Epidermal melanocyte (primary cell): ENCODE results near the gene HNRNPD.
A peak's percentile ranks its signal among the peaks of the same experiment; 100 is the strongest.
"Not testable (repeated sequence)": the region's sequence is repeated elsewhere in the genome, so short reads cannot be mapped to it uniquely, and the experiment has no call there.

ENCODE experiments used
- DNase-seq: peaks from one replicate; pipeline ENCODE4 v3.0.0; 2011; ENCODE audit warnings: low spot score; ENCODE audit not compliant: insufficient read length

The HNRNPD gene, protein sequence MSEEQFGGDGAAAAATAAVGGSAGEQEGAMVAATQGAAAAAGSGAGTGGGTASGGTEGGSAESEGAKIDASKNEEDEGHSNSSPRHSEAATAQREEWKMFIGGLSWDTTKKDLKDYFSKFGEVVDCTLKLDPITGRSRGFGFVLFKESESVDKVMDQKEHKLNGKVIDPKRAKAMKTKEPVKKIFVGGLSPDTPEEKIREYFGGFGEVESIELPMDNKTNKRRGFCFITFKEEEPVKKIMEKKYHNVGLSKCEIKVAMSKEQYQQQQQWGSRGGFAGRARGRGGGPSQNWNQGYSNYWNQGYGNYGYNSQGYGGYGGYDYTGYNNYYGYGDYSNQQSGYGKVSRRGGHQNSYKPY

DNA sequence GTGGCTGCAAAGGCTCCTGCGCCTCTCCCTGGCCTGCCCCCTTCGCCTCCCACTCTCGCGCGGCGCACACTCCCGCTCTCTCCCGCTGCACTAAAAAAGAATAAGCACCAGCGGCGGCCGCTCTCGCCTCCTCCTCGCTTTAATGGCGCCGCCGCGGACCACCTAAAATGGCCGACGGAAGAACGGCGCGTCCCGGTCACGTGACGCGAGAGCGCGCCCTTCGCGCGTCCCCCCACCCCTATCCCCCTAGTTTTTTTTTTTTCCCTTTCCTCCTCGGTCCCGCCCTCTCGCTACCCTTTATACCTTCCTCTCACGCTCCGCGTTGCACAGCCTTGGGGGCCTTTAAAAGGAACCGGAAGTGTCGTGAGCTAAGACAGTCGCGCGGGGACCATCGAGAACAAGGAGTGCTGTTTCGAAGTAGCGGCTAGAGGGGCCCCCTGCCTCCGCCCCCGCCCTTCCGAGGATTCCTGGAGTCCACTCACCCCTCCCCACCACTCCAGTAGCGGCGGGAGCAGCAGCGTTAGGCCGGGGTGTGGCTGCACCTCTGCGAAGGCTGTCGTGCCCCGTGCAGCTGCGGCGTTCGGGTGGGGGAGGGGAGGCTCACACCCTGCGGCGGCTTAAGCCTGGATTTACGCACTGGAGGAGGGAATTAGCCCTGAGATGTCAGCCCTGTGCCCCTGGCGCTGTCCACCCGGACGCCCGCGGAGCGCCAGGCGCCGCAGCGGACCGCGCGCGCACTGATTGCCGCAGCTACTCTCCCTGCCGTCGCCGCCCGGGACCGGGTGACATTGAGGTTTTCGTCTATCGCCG, at the start of gene HNRNPD:
TSS of gene HNRNPD (minus strand) at position 176 of the 810 bp plus-strand sequence. CDS start 313 bp downstream, outside the sequence.
- peak; percentile 92 for DNase-seq

DNA sequence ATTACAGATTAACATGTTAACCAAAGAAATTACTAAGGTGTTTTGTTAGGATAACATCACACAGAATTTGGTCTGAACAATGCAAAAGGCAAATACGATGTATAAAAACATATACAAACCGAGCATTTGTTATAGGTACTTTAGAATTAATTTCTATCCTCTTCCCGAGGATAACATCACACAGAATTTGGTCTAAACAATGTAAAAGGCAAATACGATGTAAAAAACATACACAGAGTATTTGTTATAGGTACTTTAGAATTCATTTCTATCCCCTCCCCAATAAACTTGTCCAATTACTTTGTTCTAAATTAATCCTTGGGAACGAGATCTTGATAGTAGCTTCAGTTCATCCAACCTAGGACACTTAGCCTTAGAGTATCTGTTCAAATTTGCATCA, 48.8 kb upstream of the HNRNPD start:
- DNase-seq: no peak

GRCh38 chr4:82421796-82422560, 48.2 kb upstream of the HNRNPD start:
- no peak for DNase-seq

GRCh38 chr4:82419451-82419850, 45.7 kb upstream of the HNRNPD start:
- no peak for DNase-seq

GRCh38 chr4:82415922-82416365, 42.2 kb upstream of the HNRNPD start:
- DNase-seq: no peak

DNA sequence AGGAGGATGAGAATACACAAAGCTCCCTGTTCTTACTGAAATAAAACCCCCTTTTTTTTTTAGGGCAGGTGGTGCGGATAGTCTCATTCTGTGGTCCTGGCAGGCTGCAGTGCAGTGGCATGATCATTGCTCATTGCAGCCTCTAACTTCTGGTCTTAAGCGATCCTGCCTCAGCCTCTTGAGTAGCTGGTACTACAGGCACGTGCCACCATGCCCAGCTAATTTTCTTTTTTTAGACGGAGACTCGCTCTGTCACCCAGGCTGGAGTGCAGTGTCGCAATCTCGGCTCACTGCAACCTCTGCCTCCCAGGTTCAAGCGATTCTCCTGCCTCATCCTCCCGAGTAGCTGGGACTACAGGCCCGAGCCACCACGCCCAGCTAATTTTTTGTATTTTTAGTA, 41.3 kb upstream of the HNRNPD start:
- not testable (repeated sequence) for DNase-seq

GRCh38 chr4:82403725-82404124, 29.9 kb upstream of the HNRNPD start:
- no peak for DNase-seq

- DNase-seq: no peak
Observed at GRCh38 chr4:82402196-82402775, 28.5 kb upstream of the HNRNPD start.

DNA sequence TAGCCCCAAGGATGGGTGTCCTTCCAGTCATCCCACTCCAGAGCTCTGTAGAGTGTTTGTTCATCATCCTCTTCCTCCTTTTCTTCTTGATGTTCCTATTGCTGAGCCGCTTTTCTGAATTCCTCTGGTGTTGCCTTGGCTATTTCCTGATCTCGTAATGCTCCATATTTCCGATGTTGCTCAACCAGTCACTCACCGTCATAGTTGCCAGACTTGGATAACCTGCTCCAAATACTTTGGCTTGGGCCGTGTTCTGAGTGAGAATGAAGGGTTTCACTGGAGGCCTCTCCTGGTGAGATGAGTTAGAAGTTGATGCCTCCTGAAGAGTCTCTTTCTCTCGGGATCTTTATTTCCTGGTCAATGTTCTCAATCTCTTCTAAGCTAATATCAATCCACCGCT, 27.8 kb upstream of the HNRNPD start:
- DNase-seq: no peak

DNA sequence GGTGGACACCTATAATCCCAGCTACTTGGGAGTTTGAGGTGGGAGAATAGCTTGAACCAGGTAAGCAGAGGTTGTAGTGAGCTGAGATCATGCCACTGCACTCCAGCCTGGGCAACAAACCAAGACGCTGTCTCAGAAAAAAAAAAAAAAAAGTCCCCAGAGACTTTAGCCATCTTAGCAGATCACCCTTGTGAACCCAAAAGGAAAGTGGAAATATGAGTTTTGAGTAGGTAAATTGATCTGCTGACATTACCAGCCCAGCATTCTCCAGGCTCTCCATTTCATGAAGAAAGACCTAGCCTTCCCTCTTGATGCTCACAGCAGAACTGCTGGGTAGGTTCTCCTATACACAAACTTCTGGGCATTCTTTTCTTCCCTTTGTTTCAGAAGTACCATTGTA, 24.5 kb upstream of the HNRNPD start:
- no peak for DNase-seq

GRCh38 chr4:82397527-82397926, 23.7 kb upstream of the HNRNPD start:
- no peak for DNase-seq

GRCh38 chr4:82394896-82395295, 21.1 kb upstream of the HNRNPD start:
- no peak for DNase-seq

- DNase-seq: not testable (repeated sequence)
Observed at GRCh38 chr4:82390061-82390460, 16.3 kb upstream of the HNRNPD start.

- no peak for DNase-seq
Observed at GRCh38 chr4:82388405-82388804, 14.6 kb upstream of the HNRNPD start.

DNA sequence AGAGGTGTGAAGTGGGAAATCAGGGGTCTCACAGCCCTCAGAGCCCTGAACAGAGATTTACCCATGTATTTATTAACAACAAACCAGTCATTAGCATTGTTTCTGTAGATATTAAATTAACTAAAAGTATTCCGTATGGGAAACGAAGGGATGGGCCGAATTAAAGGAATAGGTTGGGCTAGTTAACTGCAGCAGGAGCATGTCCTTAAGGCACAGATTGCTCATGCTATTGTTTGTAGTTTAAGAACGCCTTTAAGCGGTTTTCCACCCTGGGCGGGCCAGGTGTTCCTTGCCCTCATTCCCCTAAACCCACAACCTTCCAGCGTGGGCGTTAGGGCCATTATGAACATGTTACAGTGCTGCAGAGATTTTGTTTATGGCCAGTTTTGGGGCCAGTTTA, 12.5 kb upstream of the HNRNPD start:
- DNase-seq: not testable (repeated sequence)

GRCh38 chr4:82382751-82383150, 9.0 kb upstream of the HNRNPD start:
- DNase-seq: no peak

DNA sequence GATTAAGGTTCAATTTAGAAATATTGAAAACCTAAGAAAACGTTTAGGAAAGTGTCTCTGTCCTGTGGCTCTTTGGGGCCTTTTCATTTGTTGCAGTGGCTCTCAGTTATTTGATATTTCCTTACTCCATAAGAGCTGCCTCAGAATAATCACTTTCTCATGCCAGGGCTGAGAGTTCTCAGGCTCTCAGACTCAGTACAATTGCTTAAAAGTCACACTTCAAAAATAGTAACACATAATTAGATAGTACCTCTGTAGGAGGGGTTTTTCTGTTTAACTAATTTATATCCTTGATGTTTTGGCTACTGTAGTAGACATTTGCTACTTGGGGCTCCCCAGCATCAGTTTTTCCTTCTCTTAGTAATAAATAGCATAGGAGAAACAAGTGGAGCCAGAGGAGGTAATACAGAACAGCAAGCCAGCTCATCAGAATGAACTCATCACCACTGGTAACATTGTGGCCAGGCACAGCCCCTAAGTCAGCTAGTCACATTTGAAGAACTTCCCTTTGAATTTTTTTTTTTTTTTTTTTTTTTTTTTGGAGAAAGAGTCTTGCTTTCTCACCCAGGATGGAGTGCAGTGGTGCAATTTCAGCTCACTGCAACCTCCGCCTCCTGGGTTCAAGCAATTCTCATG, 8.0 kb upstream of the HNRNPD start:
- no peak for DNase-seq

DNA sequence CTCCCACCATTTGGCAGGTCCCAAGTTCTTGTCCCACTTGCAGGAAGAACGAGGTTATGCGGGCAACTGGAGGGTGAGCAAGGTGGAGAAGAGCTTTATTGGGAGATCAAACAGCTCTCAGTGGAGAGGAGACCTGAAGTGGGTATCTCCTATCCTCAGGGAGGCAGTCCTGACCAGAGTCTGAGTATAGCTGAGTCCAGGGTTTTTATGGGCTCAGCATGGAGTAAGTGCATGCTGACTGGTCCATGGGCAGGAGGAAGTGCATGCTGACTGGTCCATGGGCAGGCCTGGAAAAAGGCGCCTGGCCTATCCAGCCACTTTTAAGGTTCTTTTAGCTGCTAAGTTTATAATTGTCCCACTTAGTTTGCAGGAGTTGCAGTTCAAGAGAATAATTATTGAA, 7.4 kb upstream of the HNRNPD start:
- DNase-seq: no peak

GRCh38 chr4:82380831-82381230, 7.0 kb upstream of the HNRNPD start:
- no peak for DNase-seq

DNA sequence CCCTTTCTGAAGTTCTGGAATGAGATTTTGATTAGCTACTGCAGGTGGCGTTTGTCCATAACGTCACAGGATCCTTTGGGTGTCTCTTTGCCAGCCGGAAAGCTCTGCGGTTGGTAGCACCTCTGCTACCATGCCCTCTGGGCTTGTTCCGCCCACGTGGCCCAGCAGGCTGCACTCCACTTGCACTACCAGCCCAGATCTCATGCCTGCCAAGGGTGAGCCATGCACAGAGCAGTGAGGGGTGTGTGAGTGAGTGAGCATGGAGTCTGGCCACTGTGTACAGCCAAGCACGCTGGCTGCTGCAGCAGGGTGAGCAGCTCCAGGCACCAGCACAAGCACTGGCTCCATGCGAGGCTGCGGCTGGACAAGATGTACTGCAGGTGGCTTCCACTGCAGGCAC, 6.6 kb upstream of the HNRNPD start:
- no peak for DNase-seq

- DNase-seq: no peak
Observed at GRCh38 chr4:82376109-82376508, 2.3 kb upstream of the HNRNPD start.
